ENCODE data around the gene CTNND2. TPM values are rescaled to one million over a fixed set of nuclear protein-coding genes. Genes with fewer than 3 reads are reported as not detected.

Gene CTNND2
- total and polyA plus RNA-seq, 4 donors, result 0.05 to 0.50 (median 0.27) TPM

DNA sequence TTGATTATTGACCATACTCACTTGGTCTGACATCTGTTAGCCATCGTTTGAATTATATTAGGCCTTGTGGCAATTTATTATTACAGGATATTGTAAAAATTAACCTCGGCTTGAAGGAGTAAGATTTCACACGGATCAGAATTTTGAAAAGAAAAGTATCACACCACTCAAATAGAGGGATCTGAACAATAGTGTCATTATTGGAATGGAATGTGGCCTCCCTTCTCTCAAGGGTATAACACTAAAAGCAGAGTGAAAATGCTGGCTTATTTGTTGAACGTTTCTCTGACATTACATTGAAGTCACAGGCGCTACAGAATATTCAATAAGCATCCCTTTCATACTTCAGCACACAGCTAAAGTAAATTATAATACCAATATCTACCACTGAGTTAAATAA is 509.3 kb downstream of the CTNND2 start:
- Histone ChIP-seq H3K9me3 (ENCODE audit: control insufficient read depth in 4 of 4, low read length in 3 of 4) (no peaks in the 10 kb centered on the region), H3K27ac (ENCODE audit: low read depth in 1 of 2, low read length in 2 of 2) (no peak overlapping the region), H3K27me3 (ENCODE audit: control insufficient read depth in 4 of 4, insufficient read depth in 4 of 4, low read length in 3 of 4) (no peaks in the 10 kb centered on the region), H3K36me3 (ENCODE audit: control insufficient read depth in 4 of 4, insufficient read depth in 3 of 4, low read depth in 1 of 4, low read length in 3 of 4) (no peaks in the 10 kb centered on the region), H3K4me1 (ENCODE audit: control insufficient read depth in 4 of 4, insufficient read depth in 4 of 4, low read length in 3 of 4) (no peaks in the 10 kb centered on the region), H3K9ac (ENCODE audit: low read depth in 1 of 2, low read length in 2 of 2) (no peak overlapping the region), H3K4me3 (ENCODE audit: low read depth in 1 of 3, low read length in 3 of 3) (no peak overlapping the region)
- DNase-seq (ENCODE audit: low spot score), result no peak
- 81% methylated on average over 5 of the region's 5 CpGs for WGBS
- no peak for TF ChIP-seq GABPA (IDR thresholded peaks at IDR 0.05 in 1 of 2, conservative IDR thresholded peaks at IDR 0.05 in 1 of 2)
- no peak for TF ChIP-seq TAF1 (conservative IDR thresholded peaks at IDR 0.05)

DNA sequence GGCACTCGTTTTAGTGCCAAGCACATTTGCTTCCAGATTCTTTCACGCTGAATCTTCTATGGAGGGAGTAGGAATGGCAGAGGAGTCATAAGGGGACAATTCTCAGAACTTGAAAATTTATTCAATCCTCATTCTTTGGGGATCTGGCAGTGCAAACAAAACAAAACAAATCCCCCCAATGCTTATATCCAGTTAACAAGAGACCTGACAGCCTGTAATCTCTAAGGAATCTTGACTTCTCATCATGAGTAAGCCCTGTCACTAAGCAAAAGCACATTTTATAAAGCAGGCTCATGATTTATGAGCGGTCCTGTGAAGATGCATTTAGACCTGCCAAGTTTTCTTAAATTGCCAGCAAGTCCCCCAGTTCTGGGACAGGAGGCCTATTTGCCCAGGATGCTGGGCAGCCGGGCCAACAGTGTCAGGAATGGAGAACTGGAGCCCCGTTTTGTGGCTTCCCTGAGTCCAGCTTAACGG is 513.9 kb downstream of the CTNND2 start:
- Histone ChIP-seq H3K27ac (ENCODE audit: low read depth in 1 of 2, low read length in 2 of 2) (no peak overlapping the region), H3K27me3 (ENCODE audit: control insufficient read depth in 4 of 4, insufficient read depth in 4 of 4, low read length in 3 of 4) (peaks cover 0 to 5% (median 3%) of the 10 kb centered on the region in 4 donors), H3K9ac (ENCODE audit: low read depth in 1 of 2, low read length in 2 of 2) (no peak overlapping the region), H3K36me3 (ENCODE audit: control insufficient read depth in 4 of 4, insufficient read depth in 3 of 4, low read depth in 1 of 4, low read length in 3 of 4) (no peaks in the 10 kb centered on the region), H3K4me3 (ENCODE audit: low read depth in 1 of 3, low read length in 3 of 3) (no peak overlapping the region), H3K9me3 (ENCODE audit: control insufficient read depth in 4 of 4, low read length in 3 of 4) (no peaks in the 10 kb centered on the region), H3K4me1 (ENCODE audit: control insufficient read depth in 4 of 4, insufficient read depth in 4 of 4, low read length in 3 of 4) (peaks cover 0 to 7% (median 6%) of the 10 kb centered on the region in 4 donors)
- TF ChIP-seq JUND (IDR thresholded peaks at IDR 0.05) (no peak), HNF4G (IDR thresholded peaks at IDR 0.05) (no peak), FOXA2 (IDR thresholded peaks at IDR 0.05) (no peak), RAD21 (IDR thresholded peaks at IDR 0.05) (no peak), GABPA (IDR thresholded peaks at IDR 0.05 in 1 of 2, conservative IDR thresholded peaks at IDR 0.05 in 1 of 2) (no peak), NR2F2 (IDR thresholded peaks at IDR 0.05) (no peak), TAF1 (conservative IDR thresholded peaks at IDR 0.05) (no peak), FOXA1 (IDR thresholded peaks at IDR 0.05) (no peak)
- TF ChIP-seq, protein P1, sequence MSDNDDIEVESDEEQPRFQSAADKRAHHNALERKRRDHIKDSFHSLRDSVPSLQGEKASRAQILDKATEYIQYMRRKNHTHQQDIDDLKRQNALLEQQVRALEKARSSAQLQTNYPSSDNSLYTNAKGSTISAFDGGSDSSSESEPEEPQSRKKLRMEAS (IDR thresholded peaks at IDR 0.05), result no peak
- TF ChIP-seq, protein P2, sequence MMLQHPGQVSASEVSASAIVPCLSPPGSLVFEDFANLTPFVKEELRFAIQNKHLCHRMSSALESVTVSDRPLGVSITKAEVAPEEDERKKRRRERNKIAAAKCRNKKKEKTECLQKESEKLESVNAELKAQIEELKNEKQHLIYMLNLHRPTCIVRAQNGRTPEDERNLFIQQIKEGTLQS (IDR thresholded peaks at IDR 0.05), result no peak
- TF ChIP-seq, protein P3, sequence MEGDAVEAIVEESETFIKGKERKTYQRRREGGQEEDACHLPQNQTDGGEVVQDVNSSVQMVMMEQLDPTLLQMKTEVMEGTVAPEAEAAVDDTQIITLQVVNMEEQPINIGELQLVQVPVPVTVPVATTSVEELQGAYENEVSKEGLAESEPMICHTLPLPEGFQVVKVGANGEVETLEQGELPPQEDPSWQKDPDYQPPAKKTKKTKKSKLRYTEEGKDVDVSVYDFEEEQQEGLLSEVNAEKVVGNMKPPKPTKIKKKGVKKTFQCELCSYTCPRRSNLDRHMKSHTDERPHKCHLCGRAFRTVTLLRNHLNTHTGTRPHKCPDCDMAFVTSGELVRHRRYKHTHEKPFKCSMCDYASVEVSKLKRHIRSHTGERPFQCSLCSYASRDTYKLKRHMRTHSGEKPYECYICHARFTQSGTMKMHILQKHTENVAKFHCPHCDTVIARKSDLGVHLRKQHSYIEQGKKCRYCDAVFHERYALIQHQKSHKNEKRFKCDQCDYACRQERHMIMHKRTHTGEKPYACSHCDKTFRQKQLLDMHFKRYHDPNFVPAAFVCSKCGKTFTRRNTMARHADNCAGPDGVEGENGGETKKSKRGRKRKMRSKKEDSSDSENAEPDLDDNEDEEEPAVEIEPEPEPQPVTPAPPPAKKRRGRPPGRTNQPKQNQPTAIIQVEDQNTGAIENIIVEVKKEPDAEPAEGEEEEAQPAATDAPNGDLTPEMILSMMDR (IDR thresholded peaks at IDR 0.05; ENCODE audit: low read depth, low read length, missing input control), result no peak
- 88% methylated on average over 6 of the region's 6 CpGs for WGBS
- no peak for DNase-seq (ENCODE audit: low spot score)

DNA sequence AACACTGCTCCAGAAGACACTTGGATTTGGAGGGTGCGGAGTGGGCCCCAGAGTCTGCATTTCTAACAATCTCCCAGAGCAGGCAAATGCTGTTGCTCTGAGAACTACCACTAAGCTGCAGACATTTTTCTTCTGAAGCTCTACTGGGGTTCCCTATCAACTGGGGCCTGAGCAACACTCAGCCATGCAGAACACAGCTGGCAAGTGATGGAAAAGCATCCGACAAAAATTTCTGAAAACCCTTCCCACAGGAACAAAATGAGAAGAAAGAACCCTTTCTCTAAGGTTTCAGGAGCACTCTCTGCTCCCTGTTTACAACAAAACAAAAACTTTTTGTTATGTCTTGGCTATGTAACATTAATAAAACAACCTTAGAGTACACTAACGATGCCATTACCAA is 516.9 kb downstream of the CTNND2 start:
- H3K4me1 ChIP-seq (ENCODE audit: control insufficient read depth in 4 of 4, insufficient read depth in 4 of 4, low read length in 3 of 4), result peaks cover 6 to 16% (median 10%) of the 10 kb centered on the region in 4 donors
- 87% methylated on average over 3 of the region's 3 CpGs for WGBS
- TF ChIP-seq, protein P3 (IDR thresholded peaks at IDR 0.05; ENCODE audit: low read depth, low read length, missing input control), result no peak
- no peak for DNase-seq (ENCODE audit: low spot score)
- H3K27me3 ChIP-seq (ENCODE audit: control insufficient read depth in 4 of 4, insufficient read depth in 4 of 4, low read length in 3 of 4), result peaks cover 0 to 6% (median 4%) of the 10 kb centered on the region in 4 donors
- no peak overlapping the region for H3K27ac ChIP-seq (ENCODE audit: low read depth in 1 of 2, low read length in 2 of 2)
- H3K9ac ChIP-seq (ENCODE audit: low read depth in 1 of 2, low read length in 2 of 2), result no peak overlapping the region
- no peaks in the 10 kb centered on the region for H3K36me3 ChIP-seq (ENCODE audit: control insufficient read depth in 4 of 4, insufficient read depth in 3 of 4, low read depth in 1 of 4, low read length in 3 of 4)
- no peak overlapping the region for H3K4me3 ChIP-seq (ENCODE audit: low read depth in 1 of 3, low read length in 3 of 3)
- H3K9me3 ChIP-seq (ENCODE audit: control insufficient read depth in 4 of 4, low read length in 3 of 4), result peaks cover 0 to 5% (median 0%) of the 10 kb centered on the region in 4 donors
